H1 (cell line): ENCODE measurements around the gene PPIA. TPM values are rescaled to one million over a fixed set of nuclear protein-coding genes. Genes with fewer than 3 reads are reported as not detected.

Source experiments
- CTCF ChIA-PET: fragments of 300-600 bp; sonication (Branson Sonifier 250); formaldehyde crosslinking; loops from one replicate; lab custom pipeline; 2021; ENCODE audit not compliant: partially characterized antibody; lab: Charles Lee
- POLR2A ChIA-PET: fragments of 300-600 bp; sonication (Branson Sonifier 250); formaldehyde crosslinking; loops from one replicate; lab custom pipeline; 2021; ENCODE audit warnings: inconsistent platforms; ENCODE audit not compliant: partially characterized antibody; lab: Charles Lee
- DNase-seq, 2 experiments: peaks; one replicate each; pipeline versions ENCODE4 v3.0.0 to v3.0.0-alpha.2; 2010 to 2022; ENCODE audit warnings: low spot score in 2 of 2, low read depth in 1 of 2, mixed read lengths in 1 of 2
- FAIRE-seq: peaks from 2 replicates; lab custom pipeline; 2011; peaks lifted over from hg19 to GRCh38; lab: Jason Lieb, UNC
- H2AFZ ChIP-seq: 2 replicates; pipeline ENCODE4 v1.8.1; 2012; ENCODE audit warnings: low read length, inconsistent platforms
- H2AK5ac ChIP-seq: 2 replicates; pipeline ENCODE4 v1.6.1; 2013; ENCODE audit warnings: low read depth, low read length
- H2BK120ac ChIP-seq: replicated peaks from 2 replicates; pipeline ENCODE3; 2013; ENCODE audit warnings: low read depth, low read length, inconsistent platforms
- H2BK12ac ChIP-seq: 2 replicates; pipeline ENCODE4 v1.6.1; 2013; ENCODE audit warnings: low read depth, low read length
- H2BK15ac ChIP-seq: 2 replicates; pipeline ENCODE4 v1.6.1; 2013; ENCODE audit warnings: low read length
- H2BK20ac ChIP-seq: 2 replicates; pipeline ENCODE4 v1.6.1; 2013; ENCODE audit warnings: low read length
- H2BK5ac ChIP-seq: 2 replicates; pipeline ENCODE4 v1.6.1; 2013; ENCODE audit warnings: low read depth, low read length
- H3K14ac ChIP-seq: 2 replicates; pipeline ENCODE4 v1.6.1; 2013; ENCODE audit warnings: inconsistent platforms; ENCODE audit not compliant: insufficient read length
- H3K18ac ChIP-seq: 2 replicates; pipeline ENCODE4 v1.6.1; 2013; ENCODE audit warnings: low read length; ENCODE audit errors: extremely low read depth
- H3K23ac ChIP-seq: 2 replicates; pipeline ENCODE4 v1.6.1; 2013; ENCODE audit warnings: inconsistent platforms; ENCODE audit not compliant: insufficient read length
- H3K23me2 ChIP-seq: 2 replicates; pipeline ENCODE4 v1.6.1; 2013; ENCODE audit warnings: low read depth, low read length
- H3K27ac ChIP-seq: 2 replicates; pipeline ENCODE4 v1.6.1; 2011; ENCODE audit warnings: low read depth, low read length, inconsistent platforms
- H3K27me3 ChIP-seq, 4 experiments: replicated peaks in 1 of 4; 1 replicate in 1 of 4; 2 replicates in 3 of 4; pipeline versions ENCODE4 v1.6.1 to v1.8.1; 2011 to 2013; ENCODE audit warnings: low read length in 3 of 4, mild to moderate bottlenecking in 3 of 4, inconsistent platforms in 2 of 4, mixed read lengths in 2 of 4, moderate library complexity in 1 of 4; ENCODE audit not compliant: control insufficient read depth in 3 of 4, insufficient read depth in 3 of 4; ENCODE audit errors: extremely low read depth in 1 of 4
- H3K36me3 ChIP-seq, 4 experiments: 2 replicates each; pipeline versions ENCODE4 v1.6.1 to v1.8.1; 2011 to 2013; ENCODE audit warnings: mild to moderate bottlenecking in 4 of 4, low read length in 3 of 4, moderate library complexity in 2 of 4, control low read depth in 1 of 4, inconsistent platforms in 1 of 4; ENCODE audit not compliant: insufficient read depth in 4 of 4, control insufficient read depth in 2 of 4
- H3K4ac ChIP-seq: replicated peaks from 2 replicates; pipeline ENCODE3; 2013; ENCODE audit warnings: low read length, low read depth, mixed read lengths, inconsistent platforms; ENCODE audit not compliant: insufficient read length
- H3K4me1 ChIP-seq, 4 experiments: replicated peaks in 1 of 4; 1 replicate in 1 of 4; 2 replicates in 3 of 4; pipeline versions ENCODE4 v1.6.1 to v1.8.1; 2011 to 2013; ENCODE audit warnings: low read length in 3 of 4, inconsistent platforms in 2 of 4, mixed read lengths in 1 of 4; ENCODE audit not compliant: insufficient read depth in 4 of 4, control insufficient read depth in 3 of 4
- H3K4me2 ChIP-seq, 2 experiments: 2 replicates each; pipeline versions ENCODE4 v1.6.1 to v1.8.1; 2011 to 2013; ENCODE audit warnings: low read depth in 2 of 2, low read length in 2 of 2, control low read depth in 1 of 2, inconsistent platforms in 1 of 2, mild to moderate bottlenecking in 1 of 2; ENCODE audit not compliant: insufficient read depth in 1 of 2
- H3K4me3 ChIP-seq, 4 experiments: fragments of 200-600, 300-600 bp in 1 of 4; sonication (generic), shearing (Covaris generic), sonication (Bioruptor Twin) in 1 of 4; 2 replicates each; pipeline versions ENCODE4 v1.5.1 to v1.8.1; 2011 to 2016; ENCODE audit warnings: low read length in 4 of 4, low read depth in 3 of 4, control low read depth in 2 of 4, inconsistent platforms in 2 of 4, mild to moderate bottlenecking in 2 of 4, mixed read lengths in 1 of 4, moderate library complexity in 1 of 4; ENCODE audit not compliant: insufficient read depth in 2 of 4; ENCODE audit errors: extremely low read depth in 1 of 4
- H3K56ac ChIP-seq: replicated peaks from 2 replicates; pipeline ENCODE3; 2013; ENCODE audit warnings: low read depth, mild to moderate bottlenecking, mixed read lengths, low read length, inconsistent platforms; ENCODE audit not compliant: insufficient read length
- H3K79me1 ChIP-seq: 2 replicates; pipeline ENCODE4 v1.6.1; 2013; ENCODE audit warnings: low read depth, low read length, control low read depth
- H3K79me2 ChIP-seq, 2 experiments: 2 replicates each; pipeline versions ENCODE4 v1.6.1 to v1.8.1; 2012 to 2013; ENCODE audit warnings: low read length in 2 of 2, mild to moderate bottlenecking in 2 of 2, inconsistent platforms in 1 of 2; ENCODE audit not compliant: insufficient read depth in 2 of 2, control insufficient read depth in 1 of 2
- H3K9ac ChIP-seq, 4 experiments: replicated peaks in 1 of 4; 1 replicate in 1 of 4; 2 replicates in 3 of 4; pipeline versions ENCODE4 v1.6.1 to v1.8.1; 2011 to 2013; ENCODE audit warnings: low read depth in 3 of 4, low read length in 3 of 4, control low read depth in 2 of 4, mild to moderate bottlenecking in 2 of 4, moderate library complexity in 2 of 4, inconsistent platforms in 1 of 4; ENCODE audit errors: extremely low read depth in 1 of 4
- H3K9me3 ChIP-seq, 2 experiments: 2 replicates each; pipeline versions ENCODE4 v1.6.1 to v1.8.1; 2012 to 2013; ENCODE audit warnings: mild to moderate bottlenecking in 2 of 2, moderate library complexity in 2 of 2, control low read depth in 1 of 2, inconsistent platforms in 1 of 2, low read depth in 1 of 2, low read length in 1 of 2, mixed read lengths in 1 of 2; ENCODE audit not compliant: insufficient read depth in 2 of 2
- H4K20me1 ChIP-seq, 2 experiments: replicated peaks in 1 of 2; 2 replicates each; pipeline versions ENCODE3 to v1.8.1; 2011 to 2013; ENCODE audit warnings: inconsistent platforms in 2 of 2, low read length in 2 of 2, mild to moderate bottlenecking in 1 of 2; ENCODE audit not compliant: insufficient read depth in 2 of 2, control insufficient read depth in 1 of 2
- H4K5ac ChIP-seq: 2 replicates; pipeline ENCODE4 v1.6.1; 2013; ENCODE audit warnings: low read length, low read depth, mixed read lengths, inconsistent platforms; ENCODE audit not compliant: insufficient read length
- H4K8ac ChIP-seq: 2 replicates; pipeline ENCODE4 v1.8.0; 2013; ENCODE audit warnings: mild to moderate bottlenecking, moderate library complexity, low read length, inconsistent platforms; ENCODE audit not compliant: insufficient read depth; ENCODE audit errors: extremely low read depth
- H4K91ac ChIP-seq: replicated peaks from 2 replicates; pipeline ENCODE3; 2013; ENCODE audit warnings: low read length, mixed read lengths, inconsistent platforms; ENCODE audit not compliant: insufficient read length
- ATF3 ChIP-seq: IDR thresholded peaks from 2 replicates; pipeline ENCODE4 v1.6.1; 2011; ENCODE audit warnings: low read depth, mild to moderate bottlenecking, low read length; ENCODE audit not compliant: insufficient read depth
- BACH1 ChIP-seq: IDR thresholded peaks from 2 replicates; pipeline ENCODE4 v1.6.1; 2012; ENCODE audit warnings: low read length, improper control_type of control experiment
- EP300 ChIP-seq, 2 experiments: IDR thresholded peaks; 1 replicate in 1 of 2; 2 replicates in 1 of 2; pipeline ENCODE4 v1.6.1; 2011 to 2012; ENCODE audit warnings: low read depth in 2 of 2, low read length in 2 of 2, mild to moderate bottlenecking in 2 of 2, borderline replicate concordance in 1 of 2, inconsistent platforms in 1 of 2, moderate library complexity in 1 of 2
- KDM4A ChIP-seq: IDR thresholded peaks from one replicate; pipeline ENCODE4 v1.7.1; 2012; ENCODE audit warnings: low read depth, mild to moderate bottlenecking, moderate library complexity, low read length, inconsistent platforms; ENCODE audit not compliant: severe bottlenecking
- MAFK ChIP-seq: IDR thresholded peaks from 2 replicates; pipeline ENCODE4 v1.6.1; 2012; ENCODE audit warnings: low read depth, mild to moderate bottlenecking, improper control_type of control experiment, low read length
- PHF8 ChIP-seq: fragments of 200-600 bp; sonication (generic); conservative IDR thresholded peaks from 2 replicates; pipeline ENCODE4 v1.7.1; 2012; ENCODE audit warnings: low read depth, mild to moderate bottlenecking, inconsistent platforms, low read length, moderate library complexity
- POLR2AphosphoS5 ChIP-seq: IDR thresholded peaks from 2 replicates; pipeline ENCODE4 v1.6.1; 2011; ENCODE audit warnings: low read depth, low read length
- SIX5 ChIP-seq: IDR thresholded peaks from 2 replicates; pipeline ENCODE4 v1.6.1; 2011; ENCODE audit warnings: mild to moderate bottlenecking, low read depth, low read length
- SUZ12 ChIP-seq: fragments of 200-600 bp; sonication (generic); IDR thresholded peaks from 2 replicates; pipeline ENCODE4 v1.6.1; 2012; ENCODE audit warnings: mild to moderate bottlenecking, inconsistent platforms, low read length, moderate library complexity, mixed read lengths
- TCF12 ChIP-seq: IDR thresholded peaks from 2 replicates; pipeline ENCODE4 v1.6.1; 2011; ENCODE audit warnings: low read depth, mild to moderate bottlenecking, low read length
- YY1 ChIP-seq: IDR thresholded peaks from 2 replicates; pipeline ENCODE4 v1.6.1; 2011; ENCODE audit warnings: low read depth, mild to moderate bottlenecking, low read length
- WGBS, 2 experiments: shearing (Covaris generic) in 1 of 2; methylation state at CpG; one replicate each; pipeline versions ENCODE4 v1.1.6 to v1.1.7; 2013 to 2015; ENCODE audit warnings: low lambda C conversion rate in 2 of 2, mixed read lengths in 2 of 2, inconsistent platforms in 1 of 2, low coverage in 1 of 2, missing lambda C conversion rate in 1 of 2; ENCODE audit not compliant: insufficient replicate concordance in 2 of 2, insufficient coverage in 1 of 2, insufficient read length in 1 of 2; ENCODE audit errors: extremely low coverage in 1 of 2, missing lambda C conversion rate in 1 of 2; 5-methylcytosine and 5-hydroxymethylcytosine counted together
- polyA plus RNA-seq, 7 experiments: library from polyadenylated mRNA; depleted of rRNA in 3 of 7; stranded (reverse) in 5 of 7; unstranded in 2 of 7; fragments of >200 nt in 5 of 7; fragments of 200-250 nt in 2 of 7; gene quantifications; 1 replicate in 5 of 7; 2 replicates in 1 of 7; 4 replicates in 1 of 7; pipeline versions ENCODE4 v1.2.1 to v1.2.3, GENCODE V29; 2011 to 2013; ENCODE audit warnings: missing spikeins in 2 of 7, mixed read lengths in 2 of 7
- total RNA-seq: library from RNA; stranded (reverse); fragmentation: NEBNext Ultra II Directional; extraction: Animal tissue kit (Norgen Biotek cat#: 25700); gene quantifications from 2 replicates; pipeline ENCODE4 v1.2.1, GENCODE V29; 2021

PPIA gene
- total and polyA plus RNA-seq, 2 of the 8 experiments (the other 6 are each of a cell fraction or from before 2014, with no cell fraction given), result 2,865 to 5,394 TPM

- Histone ChIP-seq H3K4ac (no peak overlapping the region), H4K5ac (no peak overlapping the region), H3K36me3 (no peaks in the 10 kb centered on the region), H2BK20ac (no peak overlapping the region), H2BK12ac (no peak overlapping the region), H2BK15ac (no peak overlapping the region), H3K9me3 (no peaks in the 10 kb centered on the region; a peak in 1 of 4 replicates), H3K79me2 (no peaks in the 10 kb centered on the region), H2AFZ (no peak overlapping the region), H3K14ac (no peak overlapping the region), H3K9ac (no peak overlapping the region), H3K18ac (no peak overlapping the region), H4K20me1 (peaks cover 0 to 3% of the 10 kb centered on the region in 2 experiments), H3K27ac (no peak overlapping the region), H2BK5ac (no peak overlapping the region), H3K4me2 (no peak overlapping the region), H3K79me1 (no peaks in the 10 kb centered on the region), H2BK120ac (no peak overlapping the region), H3K23ac (no peak overlapping the region), H3K27me3 (no peaks in the 10 kb centered on the region), H3K4me3 (no peak overlapping the region), H4K8ac (peak overlapping the region; percentile 54), H4K91ac (no peak overlapping the region), H3K56ac (no peak overlapping the region), H3K4me1 (no peaks in the 10 kb centered on the region), H3K23me2 (no peaks in the 10 kb centered on the region), H2AK5ac (no peak overlapping the region)
- DNase-seq (no peak), FAIRE-seq (no peak)
- POLR2A ChIA-PET, result interaction anchor here (1.1 to 1.2 kb wide), 2 partner anchors 21 to 72 kb away, joined by 3 to 4 read pairs; partner anchors contain the start of genes H2AZ2 and PPIA
- WGBS, 2 experiments, result 84% methylated on average over 3 of the region's 3 CpGs; no CpG with 5 or more reads in 1 of the 2 experiments
- no peak for TF ChIP-seq TCF12
- TF ChIP-seq EP300 (IDR thresholded peaks at IDR 0.05; ENCODE audit: borderline replicate concordance in 1 of 2, low read depth in 2 of 2, low read length in 2 of 2), result no peak
- no peak for TF ChIP-seq SUZ12
- TF ChIP-seq KDM4A, result no peak
- no peak for TF ChIP-seq BACH1
- no peak for TF ChIP-seq ATF3
- no peak for TF ChIP-seq SIX5
- TF ChIP-seq POLR2AphosphoS5, result no peak
- TF ChIP-seq YY1, result no peak
- no peak for TF ChIP-seq PHF8
- no peak for TF ChIP-seq MAFK
- CTCF ChIA-PET, result interaction anchor here (1.1 kb wide), 1 partner anchor 18 kb away, joined by 4 read pairs; no protein-coding TSS in a partner anchor
Observed at GRCh38 chr7:44776211-44776610, 20.3 kb upstream of the PPIA start.
